GM19397 (cell line): Measurements from ENCODE around the gene VSIG2.
"Not testable (repeated sequence)": the region's sequence is repeated elsewhere in the genome, so short reads cannot be mapped to it uniquely, and the experiment has no call there.

ENCODE experiments used
- ATAC-seq: cut with Tn5 transposase; IDR thresholded peaks from one replicate; pipeline ENCODE4 v1.9.1; 2021; ENCODE audit warnings: mild to moderate bottlenecking, moderate library complexity; ENCODE audit not compliant: unreplicated experiment

Gene VSIG2

GRCh38 chr11:124751741-124752470 lies at the start of gene VSIG2:
Gene VSIG2, minus strand, starts transcription at chr11:124752255. Its CDS starts 118 bp downstream, at chr11:124752137.
- no peak for ATAC-seq

- no peak for ATAC-seq
Observed at GRCh38 chr11:124801014-124801413, 49.0 kb upstream of the VSIG2 start.

- ATAC-seq: peak; percentile 92
Observed at GRCh38 chr11:124800226-124800929, 48.3 kb upstream of the VSIG2 start, which contains the start of gene MSANTD2. Gene MSANTD2, minus strand, starts transcription at chr11:124800406. Its CDS starts 26 bp downstream, at chr11:124800380.

- peak; percentile 43 for ATAC-seq
Observed at GRCh38 chr11:124799348-124800225, 47.5 kb upstream of the VSIG2 start.

GRCh38 chr11:124798991-124799347 lies 46.9 kb upstream of the VSIG2 start:
- peak; percentile 5 for ATAC-seq

GRCh38 chr11:124796312-124796711 lies 44.3 kb upstream of the VSIG2 start:
- no peak for ATAC-seq

GRCh38 chr11:124793466-124794278 lies 41.6 kb upstream of the VSIG2 start:
- peak; percentile 62 for ATAC-seq

- peak; percentile 56 for ATAC-seq
Observed at GRCh38 chr11:124791626-124792341, 39.7 kb upstream of the VSIG2 start.

- no peak for ATAC-seq
Observed at GRCh38 chr11:124788521-124788920, 36.5 kb upstream of the VSIG2 start.

- ATAC-seq: no peak
Observed at GRCh38 chr11:124784051-124784450, 32.0 kb upstream of the VSIG2 start.

GRCh38 chr11:124783002-124783401 lies 30.9 kb upstream of the VSIG2 start:
- no peak for ATAC-seq

GRCh38 chr11:124779568-124779967 lies 27.5 kb upstream of the VSIG2 start:
- no peak for ATAC-seq

GRCh38 chr11:124778281-124778680 lies 26.2 kb upstream of the VSIG2 start:
- ATAC-seq: no peak

GRCh38 chr11:124776865-124777645 lies 25.0 kb upstream of the VSIG2 start:
- ATAC-seq: no peak

- ATAC-seq: not testable (repeated sequence)
Observed at GRCh38 chr11:124770959-124771358, 18.9 kb upstream of the VSIG2 start.

- no peak for ATAC-seq
Observed at GRCh38 chr11:124769806-124770774, 18.0 kb upstream of the VSIG2 start.

- ATAC-seq: no peak
Observed at GRCh38 chr11:124768914-124769313, 16.9 kb upstream of the VSIG2 start.

GRCh38 chr11:124766156-124766555 lies 14.1 kb upstream of the VSIG2 start:
- no peak for ATAC-seq
